ENCODE data around the gene SPATA3. TPM values are rescaled to one million over a fixed set of nuclear protein-coding genes. Genes with fewer than 3 reads are reported as not detected.

SPATA3 gene
- total RNA-seq, 1 donor from 2014 or later: not detected

DNA sequence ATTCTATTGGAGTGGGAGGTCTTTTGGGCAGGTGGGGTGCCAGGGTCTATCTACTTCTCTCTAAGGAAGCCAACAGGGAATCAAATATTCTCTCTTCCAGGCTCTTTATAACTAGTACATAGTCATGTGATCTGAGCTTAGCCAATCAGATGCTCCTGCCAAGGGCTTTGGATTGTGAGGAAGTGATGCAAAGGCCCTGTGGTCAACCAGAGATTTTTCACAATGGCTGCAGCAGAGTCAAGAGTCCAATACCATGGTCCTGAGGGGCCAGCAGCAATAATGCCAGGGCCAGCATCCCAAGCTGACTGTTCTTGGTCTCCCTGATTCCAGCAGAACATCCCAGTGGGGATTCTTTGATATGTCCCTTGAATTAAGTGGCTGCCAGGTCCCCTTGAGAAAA, 33.0 kb downstream of the SPATA3 start:
- no peak for DNase-seq (ENCODE audit: low spot score in 2 of 2)
- no peaks in the 10 kb centered on the region for H3K4me1 ChIP-seq
- H3K4me3 ChIP-seq: no peak overlapping the region
- TF ChIP-seq, protein P1, sequence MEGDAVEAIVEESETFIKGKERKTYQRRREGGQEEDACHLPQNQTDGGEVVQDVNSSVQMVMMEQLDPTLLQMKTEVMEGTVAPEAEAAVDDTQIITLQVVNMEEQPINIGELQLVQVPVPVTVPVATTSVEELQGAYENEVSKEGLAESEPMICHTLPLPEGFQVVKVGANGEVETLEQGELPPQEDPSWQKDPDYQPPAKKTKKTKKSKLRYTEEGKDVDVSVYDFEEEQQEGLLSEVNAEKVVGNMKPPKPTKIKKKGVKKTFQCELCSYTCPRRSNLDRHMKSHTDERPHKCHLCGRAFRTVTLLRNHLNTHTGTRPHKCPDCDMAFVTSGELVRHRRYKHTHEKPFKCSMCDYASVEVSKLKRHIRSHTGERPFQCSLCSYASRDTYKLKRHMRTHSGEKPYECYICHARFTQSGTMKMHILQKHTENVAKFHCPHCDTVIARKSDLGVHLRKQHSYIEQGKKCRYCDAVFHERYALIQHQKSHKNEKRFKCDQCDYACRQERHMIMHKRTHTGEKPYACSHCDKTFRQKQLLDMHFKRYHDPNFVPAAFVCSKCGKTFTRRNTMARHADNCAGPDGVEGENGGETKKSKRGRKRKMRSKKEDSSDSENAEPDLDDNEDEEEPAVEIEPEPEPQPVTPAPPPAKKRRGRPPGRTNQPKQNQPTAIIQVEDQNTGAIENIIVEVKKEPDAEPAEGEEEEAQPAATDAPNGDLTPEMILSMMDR (IDR thresholded peaks at IDR 0.05): no peak
- H3K36me3 ChIP-seq: no peaks in the 10 kb centered on the region
- no peaks in the 10 kb centered on the region for H3K9me3 ChIP-seq
- no peaks in the 10 kb centered on the region for H3K27me3 ChIP-seq
- H3K27ac ChIP-seq: no peak overlapping the region
- intact Hi-C loops (cut with DNase I): no loop called here

DNA sequence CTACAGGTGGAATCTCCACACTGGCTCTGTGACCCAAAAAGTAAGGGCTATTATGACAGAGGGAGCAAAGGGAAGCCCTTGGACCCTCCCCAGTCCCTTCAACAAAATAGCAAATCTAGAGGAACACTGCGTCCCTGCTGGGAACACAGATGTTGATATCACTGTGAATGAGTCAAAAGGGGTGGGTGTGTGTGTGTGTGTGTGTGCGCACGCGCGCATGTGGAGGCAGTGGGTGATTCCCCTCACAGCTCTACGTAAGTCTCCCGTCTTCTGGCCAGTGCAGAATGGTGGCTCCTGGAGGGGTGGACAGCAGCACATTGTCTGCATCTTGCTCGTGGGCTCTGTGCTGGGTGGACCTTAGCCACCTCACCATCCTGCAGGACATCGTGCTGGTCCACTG, 33.6 kb downstream of the SPATA3 start:
- Histone ChIP-seq H3K27ac (no peak overlapping the region), H3K4me3 (no peak overlapping the region), H3K36me3 (no peaks in the 10 kb centered on the region), H3K9me3 (no peaks in the 10 kb centered on the region), H3K4me1 (no peaks in the 10 kb centered on the region), H3K27me3 (no peaks in the 10 kb centered on the region)
- TF ChIP-seq, protein P1 (IDR thresholded peaks at IDR 0.05): no peak
- no peak for DNase-seq (ENCODE audit: low spot score in 2 of 2)
- intact Hi-C loops (cut with DNase I): no loop called here

DNA sequence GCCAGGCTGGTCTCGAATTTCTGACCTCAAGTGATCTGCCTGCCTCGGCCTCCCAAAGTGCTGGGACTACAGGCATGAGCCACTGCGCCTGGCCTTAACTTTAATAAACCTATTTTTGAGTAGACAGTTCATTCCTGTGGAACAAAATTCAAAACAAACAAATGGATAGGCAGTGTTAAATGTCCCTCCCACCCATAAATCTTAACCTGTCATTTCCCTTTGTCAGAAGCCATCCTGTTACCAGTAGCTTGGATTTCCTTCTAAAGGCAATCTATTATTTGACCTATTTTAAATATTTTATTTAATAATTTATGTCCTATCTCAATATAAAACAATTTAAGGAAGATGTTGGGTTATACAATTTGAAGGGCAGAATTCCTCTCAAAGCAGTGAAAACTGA, 34.8 kb downstream of the SPATA3 start:
- no peak overlapping the region for H3K4me3 ChIP-seq
- H3K9me3 ChIP-seq: no peaks in the 10 kb centered on the region
- DNase-seq (ENCODE audit: low spot score in 2 of 2): no peak
- no peaks in the 10 kb centered on the region for H3K36me3 ChIP-seq
- intact Hi-C loops (cut with DNase I): no loop called here
- no peak overlapping the region for H3K27ac ChIP-seq
- no peaks in the 10 kb centered on the region for H3K4me1 ChIP-seq
- TF ChIP-seq, protein P1 (IDR thresholded peaks at IDR 0.05): no peak
- H3K27me3 ChIP-seq: no peaks in the 10 kb centered on the region

DNA sequence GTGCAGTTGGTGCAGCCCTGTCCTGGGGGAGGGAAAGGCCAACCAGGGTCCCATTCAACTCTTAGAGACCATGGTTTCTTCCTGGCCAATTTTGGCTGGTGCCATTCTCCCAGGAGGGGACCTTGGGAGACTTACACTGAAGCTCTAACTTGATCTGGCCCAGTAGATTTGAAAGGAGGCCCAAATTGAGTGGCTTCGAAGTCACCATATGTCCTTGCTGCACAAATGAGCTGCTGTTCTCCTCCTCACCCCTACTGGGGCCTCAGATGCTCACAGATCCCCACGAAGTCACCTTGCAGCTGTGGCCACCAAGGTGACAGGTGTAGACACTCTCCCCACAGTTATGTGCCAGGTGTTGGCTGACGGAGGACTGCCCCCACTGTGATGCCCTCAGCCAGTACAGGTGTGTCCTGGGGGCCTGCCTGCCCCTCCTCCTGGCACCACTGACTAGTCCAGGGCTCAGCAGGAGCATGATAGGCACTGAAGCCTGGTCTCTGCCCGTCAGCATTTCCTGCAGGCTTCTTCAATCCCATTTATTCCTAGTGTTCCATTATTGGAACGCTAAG, 36.7 kb downstream of the SPATA3 start:
- H3K27ac ChIP-seq: no peak overlapping the region
- H3K27me3 ChIP-seq: no peaks in the 10 kb centered on the region
- H3K4me3 ChIP-seq: no peak overlapping the region
- no peaks in the 10 kb centered on the region for H3K9me3 ChIP-seq
- TF ChIP-seq, protein P1 (IDR thresholded peaks at IDR 0.05): no peak
- no peaks in the 10 kb centered on the region for H3K4me1 ChIP-seq
- no peak for DNase-seq (ENCODE audit: low spot score in 2 of 2)
- intact Hi-C loops (cut with DNase I): no loop called here
- no peaks in the 10 kb centered on the region for H3K36me3 ChIP-seq

DNA sequence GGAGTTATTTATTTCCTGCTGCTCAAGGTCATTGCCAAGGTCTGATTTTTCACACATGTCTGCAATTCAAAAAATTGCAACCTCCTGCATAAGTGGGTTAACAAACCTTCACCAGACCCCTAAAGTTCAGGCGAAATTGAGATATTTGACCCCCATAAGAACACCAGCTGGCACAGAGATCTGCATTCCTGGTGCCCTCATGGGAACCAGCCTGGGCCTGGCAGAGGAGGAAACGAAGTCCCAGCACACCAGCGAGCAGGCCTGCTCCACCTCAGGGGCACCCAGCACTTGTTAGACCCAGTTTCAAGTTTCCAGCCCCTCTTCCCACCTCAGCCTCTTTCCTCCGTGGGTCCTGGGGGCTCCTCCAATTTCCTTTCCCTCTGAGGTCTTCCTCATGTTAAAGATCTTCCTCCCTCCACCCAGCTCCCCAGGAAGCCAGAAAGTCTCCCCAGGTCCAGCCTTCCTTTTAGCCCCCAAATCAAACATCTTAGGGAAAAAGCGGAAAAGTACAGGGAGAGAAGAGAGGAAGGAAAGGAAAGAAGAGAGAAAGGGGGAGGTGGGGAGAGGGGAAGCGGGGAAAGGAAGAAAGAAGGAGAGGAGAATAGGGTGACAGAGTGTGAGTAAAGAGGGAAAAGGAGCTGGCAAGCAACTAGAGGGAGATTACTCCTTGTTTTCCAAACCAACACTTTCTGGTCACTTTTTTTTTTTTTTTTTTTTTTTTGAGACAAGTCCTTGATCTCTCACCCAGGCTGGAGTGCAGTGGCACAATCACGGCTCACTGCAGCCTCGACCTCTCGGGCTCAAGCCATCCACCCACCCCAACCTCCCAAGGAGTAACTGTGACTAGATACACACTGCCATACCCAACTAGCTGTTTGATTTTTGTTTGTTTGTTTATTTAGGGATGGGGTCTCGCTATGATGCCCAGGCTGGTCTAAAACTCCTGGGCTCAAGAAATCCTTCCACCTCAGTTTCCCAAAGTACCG, 37.5 kb downstream of the SPATA3 start:
- H3K4me3 ChIP-seq: no peak overlapping the region
- H3K27ac ChIP-seq: no peak overlapping the region
- intact Hi-C loops (cut with DNase I): no loop called here
- TF ChIP-seq, protein P1 (IDR thresholded peaks at IDR 0.05): no peak
- H3K36me3 ChIP-seq: no peaks in the 10 kb centered on the region
- DNase-seq (ENCODE audit: low spot score in 2 of 2): no peak
- H3K4me1 ChIP-seq: peaks cover 0 to 3% of the 10 kb centered on the region in 2 donors
- no peaks in the 10 kb centered on the region for H3K9me3 ChIP-seq
- H3K27me3 ChIP-seq: peaks cover 3% of the 10 kb centered on the region

All from ascending aorta (tissue), 2 donors.